GM12873 (cell line): ENCODE results near the gene TECTA.

Source experiments
- TF ChIP-seq, protein P1 (sequence below): IDR thresholded peaks from 2 replicates; pipeline ENCODE4 v1.5.1; 2012; ENCODE audit warnings: low read depth, mild to moderate bottlenecking, moderate library complexity, low read length, control low read depth; ENCODE audit not compliant: insufficient read depth; ENCODE audit errors: missing control alignments

Gene TECTA

GRCh38 chr11:121237686-121238658 lies 136.9 kb downstream of the TECTA start:
- TF ChIP-seq, protein P1, sequence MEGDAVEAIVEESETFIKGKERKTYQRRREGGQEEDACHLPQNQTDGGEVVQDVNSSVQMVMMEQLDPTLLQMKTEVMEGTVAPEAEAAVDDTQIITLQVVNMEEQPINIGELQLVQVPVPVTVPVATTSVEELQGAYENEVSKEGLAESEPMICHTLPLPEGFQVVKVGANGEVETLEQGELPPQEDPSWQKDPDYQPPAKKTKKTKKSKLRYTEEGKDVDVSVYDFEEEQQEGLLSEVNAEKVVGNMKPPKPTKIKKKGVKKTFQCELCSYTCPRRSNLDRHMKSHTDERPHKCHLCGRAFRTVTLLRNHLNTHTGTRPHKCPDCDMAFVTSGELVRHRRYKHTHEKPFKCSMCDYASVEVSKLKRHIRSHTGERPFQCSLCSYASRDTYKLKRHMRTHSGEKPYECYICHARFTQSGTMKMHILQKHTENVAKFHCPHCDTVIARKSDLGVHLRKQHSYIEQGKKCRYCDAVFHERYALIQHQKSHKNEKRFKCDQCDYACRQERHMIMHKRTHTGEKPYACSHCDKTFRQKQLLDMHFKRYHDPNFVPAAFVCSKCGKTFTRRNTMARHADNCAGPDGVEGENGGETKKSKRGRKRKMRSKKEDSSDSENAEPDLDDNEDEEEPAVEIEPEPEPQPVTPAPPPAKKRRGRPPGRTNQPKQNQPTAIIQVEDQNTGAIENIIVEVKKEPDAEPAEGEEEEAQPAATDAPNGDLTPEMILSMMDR = no peak

DNA sequence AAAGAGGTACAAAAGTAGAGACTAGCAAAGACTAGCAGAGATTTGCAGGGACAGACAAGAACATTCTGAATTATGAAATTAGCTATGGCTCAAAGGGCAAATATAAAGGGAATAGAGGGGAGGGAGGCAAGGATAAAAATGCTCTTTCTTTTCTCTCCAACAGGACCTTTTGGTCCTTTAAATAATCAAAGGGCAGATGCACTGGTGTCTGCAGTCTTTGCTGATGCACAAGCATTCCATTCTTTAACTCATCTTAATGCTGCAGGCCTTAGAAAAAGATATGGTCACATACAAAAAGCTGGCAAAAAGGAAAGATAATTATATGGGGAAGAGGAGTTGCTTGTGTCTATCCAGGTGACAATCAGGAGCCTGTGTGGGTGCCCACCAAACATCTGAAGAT lies 137.9 kb downstream of the TECTA start:
- TF ChIP-seq, protein P1 = no peak

GRCh38 chr11:121240650-121241303 lies 139.7 kb downstream of the TECTA start:
- TF ChIP-seq, protein P1 = no peak
